Endometrial microvascular endothelial cells (primary cell): ENCODE data around the gene MYADML2. TPM values are rescaled to one million over a fixed set of nuclear protein-coding genes. Genes with fewer than 3 reads are reported as not detected.

Experiments
- total RNA-seq: library from RNA; depleted of rRNA; stranded (reverse); fragments of >200 nt; gene quantifications from one replicate; pipeline ENCODE4 v1.2.3, GENCODE V29; 2015; ENCODE audit errors: inconsistent ontology term

MYADML2 gene
- total RNA-seq, 1 donor from 2014 or later = not detected

Other genes starting within 250 kb of the MYADML2 start
- 120 TPM for gene MRPL12, start 243.9 kb downstream of the MYADML2 start, total RNA-seq
- 42.1 TPM for gene SLC25A10, start 234.9 kb downstream of the MYADML2 start, total RNA-seq
- not detected for gene GCGR, start 143.1 kb downstream of the MYADML2 start, total RNA-seq
- gene MCRIP1, start 113.9 kb downstream of the MYADML2 start, total RNA-seq = 97.0 TPM
- not detected for gene PPP1R27, start 112.2 kb downstream of the MYADML2 start, total RNA-seq
- 1,412 TPM for gene P4HB, start 86.7 kb downstream of the MYADML2 start, total RNA-seq
- 471 TPM for gene ARHGDIA, start 75.9 kb downstream of the MYADML2 start, total RNA-seq
- 284 TPM for gene ALYREF, start 55.6 kb downstream of the MYADML2 start, total RNA-seq
- 166 TPM for gene ANAPC11, start 55.5 kb downstream of the MYADML2 start, total RNA-seq
- not detected for gene NPB, start 45.0 kb downstream of the MYADML2 start, total RNA-seq
- gene PCYT2, start 35.8 kb downstream of the MYADML2 start, total RNA-seq = 41.0 TPM
- gene SIRT7, start 29.1 kb downstream of the MYADML2 start, total RNA-seq = 14.3 TPM
- gene MAFG, start 19.5 kb downstream of the MYADML2 start, total RNA-seq = 21.0 TPM
- gene PYCR1, start 9.9 kb downstream of the MYADML2 start, total RNA-seq = 60.9 TPM
- gene NOTUM, start 14.0 kb upstream of the MYADML2 start, total RNA-seq = not detected
- gene ASPSCR1, start 30.4 kb upstream of the MYADML2 start, total RNA-seq = 12.2 TPM
- gene CENPX, start 75.6 kb upstream of the MYADML2 start, total RNA-seq = 159 TPM
- gene LRRC45, start 76.1 kb upstream of the MYADML2 start, total RNA-seq = 23.0 TPM
- 30.2 TPM for gene RAC3, start 84.4 kb upstream of the MYADML2 start, total RNA-seq
- gene DCXR, start 90.5 kb upstream of the MYADML2 start, total RNA-seq = 133 TPM
- 36.0 TPM for gene RFNG, start 104.6 kb upstream of the MYADML2 start, total RNA-seq
- 140 TPM for gene GPS1, start 104.7 kb upstream of the MYADML2 start, total RNA-seq
- gene DUS1L, start 118.6 kb upstream of the MYADML2 start, total RNA-seq = 70.0 TPM
- gene FASN, start 151.0 kb upstream of the MYADML2 start, total RNA-seq = 76.7 TPM